ENCODE results near the gene TMEM19.

The TMEM19 gene

DNA sequence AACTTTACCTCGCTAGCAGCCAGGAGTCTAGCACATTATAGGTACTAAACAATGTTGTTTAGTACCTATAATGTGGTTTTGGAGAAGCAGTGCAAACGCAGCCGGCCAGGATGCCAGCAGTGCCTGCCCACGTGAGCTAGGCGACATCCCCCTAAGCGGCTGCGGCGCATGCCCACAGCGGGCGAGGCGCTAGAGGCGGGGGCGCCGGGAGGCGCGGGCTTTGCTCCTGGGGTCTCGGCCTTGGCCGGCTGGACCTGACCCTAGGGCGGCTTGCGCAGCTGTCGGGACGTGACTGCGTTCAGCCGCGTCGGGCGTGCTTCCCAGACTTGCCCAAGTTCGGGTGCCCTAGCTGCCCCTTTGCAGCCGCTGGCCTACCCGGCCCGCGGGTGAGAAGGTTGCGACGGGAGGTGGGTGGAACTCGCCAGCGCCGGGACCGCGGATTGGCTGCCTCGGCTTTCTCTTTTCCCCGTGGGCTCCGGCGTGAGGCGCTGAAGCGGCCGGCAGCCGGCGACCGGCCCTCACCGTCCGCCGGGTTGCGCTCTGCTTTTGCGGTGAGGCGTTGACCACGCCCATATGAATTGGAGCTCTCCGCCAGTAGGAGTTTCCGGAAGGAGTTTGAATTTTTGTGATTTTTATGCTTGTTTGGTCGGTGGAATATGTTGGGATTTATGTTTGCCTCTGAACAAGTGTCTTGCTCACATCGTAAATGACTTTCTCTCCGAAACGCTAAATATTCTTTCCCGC, at the start of gene TMEM19:
TSS of gene TMEM19 (plus strand) at position 169 of the 744 bp plus-strand sequence. CDS start 599 bp downstream, outside the sequence.
- Mint-ChIP-seq H3K27me3 (no peaks in the 10 kb centered on the region), H3K36me3 (no peaks in the 10 kb centered on the region), H3K4me3 (peak within 1 kb of the TSS; percentile 93), H3K27ac (peak within 1 kb of the TSS; percentile 94), H3K9me3 (no peaks in the 10 kb centered on the region), H3K4me1 (peaks cover 9% of the 10 kb centered on the region)
- peak; percentile 81 to 91 for DNase-seq (ENCODE audit: low spot score in 2 of 2)
- peak; percentile 85 for ATAC-seq (ENCODE audit: low read depth)

DNA sequence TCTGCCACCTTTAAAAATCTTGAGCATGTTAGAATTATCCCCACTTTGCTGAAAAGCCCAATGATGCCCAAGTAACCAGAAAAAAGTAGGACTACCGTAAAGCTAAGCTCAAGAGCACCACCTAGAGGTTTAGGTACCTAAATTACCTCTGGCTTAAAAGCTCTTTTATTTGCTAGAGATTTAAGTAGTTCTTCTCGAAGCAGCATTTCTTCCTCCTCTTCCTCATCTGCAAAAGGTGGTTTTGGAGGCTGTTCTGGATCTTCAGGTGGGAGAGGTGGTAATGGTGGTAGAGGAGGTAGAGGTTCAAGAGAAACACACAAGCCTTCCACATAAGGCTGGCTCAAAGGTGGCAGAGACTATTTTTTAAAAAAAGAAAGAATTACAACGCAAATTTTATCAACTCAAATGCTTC, 49.2 kb upstream of the TMEM19 start:
- DNase-seq (ENCODE audit: low spot score in 2 of 2): peak in 1 of 2 donors; percentile 45
- H3K36me3 Mint-ChIP-seq: peaks cover 29% of the 10 kb centered on the region
- no peaks in the 10 kb centered on the region for H3K9me3 Mint-ChIP-seq
- no peaks in the 10 kb centered on the region for H3K27me3 Mint-ChIP-seq
- peak overlapping the region; percentile 74 for H3K27ac Mint-ChIP-seq
- no peak overlapping the region for H3K4me3 Mint-ChIP-seq
- peak; percentile 73 for ATAC-seq (ENCODE audit: low read depth)
- peaks cover 6% of the 10 kb centered on the region for H3K4me1 Mint-ChIP-seq

DNA sequence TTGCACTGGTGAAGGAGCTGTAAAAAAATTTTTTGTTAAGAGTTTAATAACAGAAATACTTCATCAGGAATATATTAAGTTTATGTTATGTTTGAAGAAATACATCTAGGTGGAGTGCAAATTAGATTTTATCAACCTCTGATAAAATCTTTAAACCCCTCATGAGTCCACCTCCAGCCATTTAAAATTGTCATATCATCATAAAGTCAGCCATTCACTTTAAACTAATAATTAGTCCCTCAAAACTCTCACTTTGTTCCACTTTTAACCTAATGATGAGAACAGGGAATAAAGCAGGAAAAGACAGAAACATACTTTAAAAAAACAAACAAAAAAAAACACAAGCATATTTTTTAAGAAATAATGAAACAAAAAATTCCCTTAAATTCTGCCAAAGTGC, 47.4 kb upstream of the TMEM19 start:
- ATAC-seq (ENCODE audit: low read depth) (no peak), DNase-seq (ENCODE audit: low spot score in 2 of 2) (no peak)
- H3K4me1 Mint-ChIP-seq: peaks cover 6% of the 10 kb centered on the region
- H3K27ac Mint-ChIP-seq: no peak overlapping the region
- H3K4me3 Mint-ChIP-seq: no peak overlapping the region
- H3K27me3 Mint-ChIP-seq: no peaks in the 10 kb centered on the region
- no peaks in the 10 kb centered on the region for H3K9me3 Mint-ChIP-seq
- peaks cover 28% of the 10 kb centered on the region for H3K36me3 Mint-ChIP-seq

DNA sequence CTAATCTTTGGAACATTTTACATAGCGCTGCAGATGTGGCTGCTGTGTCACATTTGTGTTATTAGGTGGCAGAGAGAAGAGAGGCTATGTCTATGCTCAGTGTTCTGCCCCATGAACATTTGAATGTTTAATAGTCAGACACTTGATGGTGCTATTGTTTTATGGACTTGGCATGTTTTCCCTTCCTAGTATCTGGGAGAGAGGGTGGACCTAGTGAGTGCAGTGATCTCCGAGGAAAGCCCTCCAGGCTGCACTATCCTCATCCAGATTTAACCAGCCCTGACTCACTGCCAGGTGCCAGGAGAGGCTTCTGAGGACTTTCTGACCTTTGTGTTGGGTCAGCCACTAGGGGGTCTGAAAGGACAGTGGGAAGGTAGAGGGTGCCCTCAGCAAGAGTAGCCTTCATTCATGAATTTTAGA, 46.5 kb upstream of the TMEM19 start:
- DNase-seq (ENCODE audit: low spot score in 2 of 2): no peak
- peaks cover 34% of the 10 kb centered on the region for H3K36me3 Mint-ChIP-seq
- no peak overlapping the region for H3K4me3 Mint-ChIP-seq
- H3K27ac Mint-ChIP-seq: peak overlapping the region; percentile 20
- H3K4me1 Mint-ChIP-seq: peaks cover 6% of the 10 kb centered on the region
- ATAC-seq (ENCODE audit: low read depth): peak; percentile 24
- H3K9me3 Mint-ChIP-seq: no peaks in the 10 kb centered on the region
- no peaks in the 10 kb centered on the region for H3K27me3 Mint-ChIP-seq

DNA sequence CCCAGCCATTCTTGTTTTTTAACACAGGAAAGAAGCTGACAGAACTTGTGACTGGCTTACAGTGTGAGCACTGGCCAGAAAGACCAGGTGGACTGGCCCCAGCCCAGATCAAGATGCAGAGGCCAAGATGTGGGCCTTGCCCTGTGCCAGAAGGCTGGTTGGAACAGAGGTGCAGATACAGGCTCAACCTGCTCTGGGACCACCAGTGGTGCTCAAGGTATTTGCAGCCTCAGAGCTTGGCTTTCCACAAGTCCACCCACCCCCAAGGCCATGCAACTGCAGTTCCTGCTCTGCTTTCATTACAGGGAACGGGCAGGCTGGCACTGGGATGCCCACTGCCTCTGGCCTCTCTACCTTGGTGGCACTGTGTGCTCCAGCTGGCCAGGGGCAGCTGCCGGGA, 45.6 kb upstream of the TMEM19 start:
- DNase-seq (ENCODE audit: low spot score in 2 of 2) (no peak), ATAC-seq (ENCODE audit: low read depth) (no peak)
- no peak overlapping the region for H3K27ac Mint-ChIP-seq
- no peaks in the 10 kb centered on the region for H3K27me3 Mint-ChIP-seq
- no peak overlapping the region for H3K4me3 Mint-ChIP-seq
- no peaks in the 10 kb centered on the region for H3K9me3 Mint-ChIP-seq
- H3K36me3 Mint-ChIP-seq: peaks cover 36% of the 10 kb centered on the region
- peaks cover 9% of the 10 kb centered on the region for H3K4me1 Mint-ChIP-seq

DNA sequence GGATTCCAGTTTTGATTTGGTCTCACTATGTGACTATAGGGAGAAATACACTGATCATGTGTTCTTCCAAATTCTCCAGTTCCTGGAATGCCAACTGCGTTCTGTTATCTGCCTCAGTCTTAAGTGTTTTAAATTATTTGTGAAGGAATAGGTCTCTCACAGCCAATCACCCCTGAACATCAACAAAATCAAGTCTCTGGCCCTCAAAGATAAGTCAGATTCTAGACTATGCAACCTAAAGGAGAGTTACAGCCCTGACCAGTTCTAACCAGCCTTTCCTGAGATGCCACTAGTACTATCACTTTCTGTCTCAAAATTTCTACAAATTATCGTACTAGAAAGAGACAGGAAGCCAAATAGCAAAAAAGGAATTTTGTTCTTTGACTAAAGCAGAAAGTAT, 44.5 kb upstream of the TMEM19 start:
- Mint-ChIP-seq H3K27ac (peak overlapping the region; percentile 35), H3K4me1 (peaks cover 9% of the 10 kb centered on the region), H3K27me3 (no peaks in the 10 kb centered on the region), H3K9me3 (no peaks in the 10 kb centered on the region), H3K4me3 (no peak overlapping the region), H3K36me3 (peaks cover 32% of the 10 kb centered on the region)
- ATAC-seq (ENCODE audit: low read depth) (no peak), DNase-seq (ENCODE audit: low spot score in 2 of 2) (no peak)

DNA sequence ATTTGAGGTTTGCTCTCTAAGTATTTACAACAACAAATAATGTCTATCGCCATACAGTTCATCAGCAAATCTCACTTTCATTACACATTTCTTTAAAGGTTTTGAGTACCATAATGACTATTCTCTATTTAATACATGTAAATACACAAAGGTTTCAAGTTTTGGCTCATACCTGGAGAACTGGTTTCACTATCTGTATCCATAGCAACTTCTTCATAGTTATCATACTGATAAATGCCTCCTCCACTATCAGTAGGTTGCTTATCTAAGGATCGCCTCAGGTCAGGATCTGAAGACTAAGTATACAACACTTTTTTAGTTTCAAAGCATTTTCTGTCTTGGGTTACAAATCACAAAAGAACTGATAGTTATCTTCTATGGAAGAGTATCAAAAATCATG, 43.6 kb upstream of the TMEM19 start:
- peaks cover 34% of the 10 kb centered on the region for H3K36me3 Mint-ChIP-seq
- H3K27ac Mint-ChIP-seq: no peak overlapping the region
- no peak overlapping the region for H3K4me3 Mint-ChIP-seq

DNA sequence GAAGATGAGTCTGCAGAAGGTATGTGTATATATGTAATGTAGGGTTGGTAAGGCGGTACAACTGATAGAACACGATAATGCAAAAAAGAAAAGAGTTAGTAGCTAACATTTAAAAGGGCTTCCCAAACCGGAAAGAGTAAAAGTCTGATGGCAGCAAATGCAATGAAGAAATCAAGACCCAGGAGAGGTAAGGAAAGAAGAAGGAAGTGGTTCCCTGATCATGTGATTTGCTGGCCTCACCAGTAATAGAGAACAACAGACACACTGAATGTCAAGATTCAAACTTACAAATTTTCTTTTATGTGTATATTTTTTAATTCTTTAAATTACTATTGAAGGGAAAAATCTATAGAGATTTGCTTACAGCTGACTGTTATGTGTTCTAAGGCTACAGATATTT, 40.6 kb upstream of the TMEM19 start:
- H3K27ac Mint-ChIP-seq: peak overlapping the region; percentile 74
- H3K9me3 Mint-ChIP-seq: no peaks in the 10 kb centered on the region
- H3K36me3 Mint-ChIP-seq: peaks cover 25% of the 10 kb centered on the region
- DNase-seq (ENCODE audit: low spot score in 2 of 2) (no peak), ATAC-seq (ENCODE audit: low read depth) (no peak)
- H3K27me3 Mint-ChIP-seq: no peaks in the 10 kb centered on the region
- peaks cover 7% of the 10 kb centered on the region for H3K4me1 Mint-ChIP-seq
- H3K4me3 Mint-ChIP-seq: no peak overlapping the region

More for the DNA sequence above, 43.6 kb upstream of the TMEM19 start:
- no peaks in the 10 kb centered on the region for H3K27me3 Mint-ChIP-seq
- DNase-seq (ENCODE audit: low spot score in 2 of 2) (no peak), ATAC-seq (ENCODE audit: low read depth) (no peak)
- H3K9me3 Mint-ChIP-seq: no peaks in the 10 kb centered on the region
- peaks cover 5% of the 10 kb centered on the region for H3K4me1 Mint-ChIP-seq

DNA sequence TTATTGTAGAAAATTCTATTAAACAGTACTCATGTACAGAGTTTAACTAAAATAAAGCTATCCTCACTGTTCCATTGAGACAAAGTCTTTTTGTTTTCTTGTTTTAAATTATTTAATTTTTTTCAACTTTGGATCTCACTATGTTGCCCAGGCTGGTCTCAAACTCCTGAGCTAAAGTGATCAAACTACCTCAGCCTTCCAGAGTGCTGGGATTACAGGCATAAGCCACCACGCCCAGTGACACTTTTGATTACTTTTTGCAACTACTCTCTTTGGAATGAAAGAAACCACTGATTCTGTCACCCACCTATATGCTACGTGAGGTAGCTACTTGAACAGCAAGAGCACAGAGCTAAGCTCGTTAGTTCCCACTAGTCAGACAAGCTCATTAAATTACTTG, 39.4 kb upstream of the TMEM19 start:
- no peaks in the 10 kb centered on the region for H3K9me3 Mint-ChIP-seq
- H3K27me3 Mint-ChIP-seq: no peaks in the 10 kb centered on the region
- no peak for ATAC-seq (ENCODE audit: low read depth)
- no peak overlapping the region for H3K27ac Mint-ChIP-seq
- peaks cover 24% of the 10 kb centered on the region for H3K36me3 Mint-ChIP-seq
- H3K4me3 Mint-ChIP-seq: no peak overlapping the region
- peaks cover 7% of the 10 kb centered on the region for H3K4me1 Mint-ChIP-seq
- no peak for DNase-seq (ENCODE audit: low spot score in 2 of 2)

DNA sequence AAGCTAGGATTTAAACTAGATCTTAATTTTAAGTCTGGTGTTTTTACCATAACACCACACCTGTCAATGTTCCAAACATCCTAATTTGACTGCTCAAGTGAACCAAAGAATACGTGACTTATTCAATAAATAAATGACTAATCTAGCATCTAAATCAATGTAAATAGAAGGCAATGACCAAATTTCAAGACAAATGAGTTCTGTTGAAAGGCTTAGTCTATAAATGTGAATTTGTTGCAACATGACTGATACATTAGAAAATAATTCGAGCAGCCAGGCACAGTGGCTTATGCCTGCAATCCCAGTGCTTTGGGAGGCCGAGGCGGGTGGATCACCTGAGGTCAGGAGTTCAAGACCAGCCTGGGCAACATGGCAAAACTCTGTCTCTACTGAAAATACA, 37.3 kb upstream of the TMEM19 start:
- Mint-ChIP-seq H3K27me3 (no peaks in the 10 kb centered on the region), H3K27ac (no peak overlapping the region), H3K9me3 (no peaks in the 10 kb centered on the region), H3K4me3 (no peak overlapping the region), H3K4me1 (peaks cover 7% of the 10 kb centered on the region), H3K36me3 (peaks cover 16% of the 10 kb centered on the region)
- no peak for DNase-seq (ENCODE audit: low spot score in 2 of 2)
- no peak for ATAC-seq (ENCODE audit: low read depth)

DNA sequence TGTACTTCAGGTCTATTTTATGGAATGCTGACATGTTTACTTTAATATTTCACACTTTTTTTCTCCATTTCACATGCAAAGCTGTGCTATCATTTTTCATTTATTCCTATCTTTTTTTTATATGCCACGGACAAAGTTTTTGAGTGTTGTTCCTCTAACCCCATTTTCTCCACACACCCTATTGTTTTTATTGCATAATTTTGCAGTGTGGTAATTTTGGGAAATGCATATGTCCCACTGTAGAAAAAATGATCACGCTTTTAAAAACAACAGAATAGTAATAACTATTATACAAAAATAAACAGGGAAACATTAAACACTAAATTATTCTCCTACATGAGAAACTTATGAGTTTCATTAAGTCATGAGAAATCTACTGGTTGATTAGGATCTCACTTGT, 36.5 kb upstream of the TMEM19 start:
- Mint-ChIP-seq H3K36me3 (peaks cover 14% of the 10 kb centered on the region), H3K27me3 (no peaks in the 10 kb centered on the region), H3K4me3 (no peak overlapping the region), H3K4me1 (peaks cover 8% of the 10 kb centered on the region), H3K9me3 (no peaks in the 10 kb centered on the region), H3K27ac (no peak overlapping the region)
- DNase-seq (ENCODE audit: low spot score in 2 of 2) (no peak), ATAC-seq (ENCODE audit: low read depth) (no peak)

DNA sequence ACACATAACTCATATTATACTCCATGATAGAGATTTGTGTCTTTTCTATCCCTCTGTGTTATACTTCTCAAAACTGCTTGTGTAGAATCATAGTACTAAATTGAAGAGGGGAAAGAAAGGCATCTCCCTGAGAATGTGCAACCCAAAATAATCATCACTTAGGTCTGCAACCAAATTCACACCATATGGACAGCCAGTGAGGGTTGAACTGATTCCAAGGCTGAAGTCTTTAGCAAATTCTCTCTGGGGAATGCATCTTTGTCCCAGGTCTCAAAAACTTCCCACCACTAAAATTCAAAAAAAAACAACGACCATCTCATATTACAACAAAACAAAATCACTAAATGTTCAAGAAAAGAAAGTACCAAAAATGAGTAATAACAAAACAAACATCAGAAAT, 33.2 kb upstream of the TMEM19 start:
- Mint-ChIP-seq H3K4me1 (peaks cover 18% of the 10 kb centered on the region), H3K9me3 (no peaks in the 10 kb centered on the region), H3K27ac (no peak overlapping the region), H3K27me3 (no peaks in the 10 kb centered on the region), H3K36me3 (peaks cover 12% of the 10 kb centered on the region), H3K4me3 (no peak overlapping the region)
- DNase-seq (ENCODE audit: low spot score in 2 of 2) (no peak), ATAC-seq (ENCODE audit: low read depth) (no peak)

DNA sequence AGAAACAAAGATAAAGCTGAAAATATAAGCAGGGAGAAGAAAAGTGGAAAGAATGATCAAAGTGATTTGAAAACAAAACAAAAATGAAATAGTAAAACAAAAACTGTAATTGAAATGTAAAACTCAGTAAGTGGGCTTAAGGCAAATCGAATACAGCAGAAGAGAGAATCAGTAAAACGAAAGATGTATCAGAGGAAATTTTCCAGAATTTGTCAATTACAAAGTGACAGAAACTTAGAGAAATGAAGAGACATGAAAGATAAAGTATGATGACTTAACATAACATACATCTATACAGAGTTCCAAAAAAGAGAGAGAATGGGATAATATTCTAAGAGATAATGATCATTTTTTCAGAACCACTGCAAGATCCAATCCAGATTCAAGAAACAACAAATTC, 32.7 kb upstream of the TMEM19 start:
- DNase-seq (ENCODE audit: low spot score in 2 of 2): no peak
- Mint-ChIP-seq H3K27ac (no peak overlapping the region), H3K27me3 (no peaks in the 10 kb centered on the region), H3K36me3 (peaks cover 14% of the 10 kb centered on the region), H3K4me1 (peaks cover 18% of the 10 kb centered on the region), H3K9me3 (no peaks in the 10 kb centered on the region), H3K4me3 (no peak overlapping the region)
- no peak for ATAC-seq (ENCODE audit: low read depth)

DNA sequence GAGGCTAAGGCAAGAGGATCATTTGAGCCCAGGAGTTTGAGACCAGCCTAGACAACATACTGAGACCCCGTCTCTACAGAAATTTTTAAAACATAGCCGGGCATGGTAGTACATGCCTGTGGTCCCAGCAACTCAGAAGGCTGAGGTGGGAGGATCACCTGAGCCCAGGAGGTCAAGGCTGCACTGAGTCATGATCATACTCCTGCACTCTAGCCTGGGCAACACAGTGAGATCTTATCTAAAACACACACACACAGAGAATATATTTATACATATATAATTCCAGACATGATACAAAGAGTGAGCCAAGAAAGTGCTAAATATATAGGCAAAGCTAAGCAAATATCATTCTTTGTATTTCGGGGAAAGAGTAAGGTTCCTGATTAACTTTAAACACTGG, 31.7 kb upstream of the TMEM19 start:
- Mint-ChIP-seq H3K9me3 (no peaks in the 10 kb centered on the region), H3K27ac (no peak overlapping the region), H3K4me3 (no peak overlapping the region), H3K27me3 (no peaks in the 10 kb centered on the region), H3K4me1 (peaks cover 19% of the 10 kb centered on the region), H3K36me3 (peaks cover 18% of the 10 kb centered on the region)
- no peak for ATAC-seq (ENCODE audit: low read depth)
- DNase-seq (ENCODE audit: low spot score in 2 of 2): no peak

DNA sequence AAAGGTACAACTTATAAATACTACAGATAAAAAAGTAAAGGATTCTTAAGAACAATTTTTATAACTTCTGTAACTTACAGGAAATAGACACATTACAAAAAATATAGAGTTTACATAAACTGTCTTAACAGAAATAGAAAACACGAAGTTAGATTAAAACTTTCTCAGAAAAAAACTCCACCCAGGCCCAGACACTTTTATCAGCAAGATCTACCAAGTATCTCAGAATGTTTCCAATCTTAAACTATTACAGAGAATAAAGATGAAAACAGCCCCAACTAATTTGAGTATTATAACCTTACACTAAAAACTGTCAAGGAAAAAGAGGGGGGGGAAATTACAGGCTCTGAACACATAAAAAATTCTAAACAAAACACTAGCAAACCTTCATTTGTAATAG, 30.4 kb upstream of the TMEM19 start:
- Mint-ChIP-seq H3K27ac (peak overlapping the region; percentile 43), H3K36me3 (peaks cover 19% of the 10 kb centered on the region), H3K27me3 (no peaks in the 10 kb centered on the region), H3K4me1 (peaks cover 17% of the 10 kb centered on the region), H3K9me3 (no peaks in the 10 kb centered on the region), H3K4me3 (no peak overlapping the region)
- ATAC-seq (ENCODE audit: low read depth) (no peak), DNase-seq (ENCODE audit: low spot score in 2 of 2) (no peak)

Measured in memory B cell (primary cell).